ENCODE results near the gene PTPRN2. TPM values are rescaled to one million over a fixed set of nuclear protein-coding genes. Genes with fewer than 3 reads are reported as not detected.

PTPRN2 gene
- polyA plus RNA-seq, 2 donors = 0.37 to 0.40 TPM

DNA sequence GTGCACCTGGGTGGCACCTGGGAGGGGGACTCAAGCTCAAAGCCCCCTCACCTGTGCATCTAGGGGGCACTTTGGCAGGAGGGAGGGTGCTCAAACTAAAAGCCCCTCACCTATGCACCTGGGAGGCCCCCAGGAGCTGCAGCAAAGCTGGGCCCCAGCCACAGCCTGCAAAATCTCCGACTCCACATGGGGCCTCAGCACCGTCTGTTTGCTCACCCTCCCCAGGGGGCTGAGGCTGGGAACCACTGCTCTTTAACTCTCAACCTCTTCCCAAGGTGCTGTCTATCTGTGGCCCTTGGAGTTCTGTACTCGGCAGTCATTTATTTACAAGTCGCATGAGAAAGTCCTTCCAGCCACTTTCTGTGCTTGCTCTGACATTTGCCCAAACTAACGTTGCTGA is 792.4 kb downstream of the PTPRN2 start:
- no peaks in the 10 kb centered on the region for H3K36me3 ChIP-seq (ENCODE audit: control insufficient read depth in 2 of 2, insufficient read depth in 2 of 2, low read length in 1 of 2)
- H3K4me3 ChIP-seq (ENCODE audit: low read depth in 1 of 2, low read length in 2 of 2) = no peak overlapping the region
- no peak overlapping the region for H3K27ac ChIP-seq (ENCODE audit: low read depth in 2 of 2, low read length in 1 of 2)
- H3K4me1 ChIP-seq (ENCODE audit: control insufficient read depth in 2 of 2, insufficient read depth in 2 of 2, low read length in 1 of 2) = no peaks in the 10 kb centered on the region
- peaks cover 0 to 4% of the 10 kb centered on the region in 2 donors for H3K27me3 ChIP-seq (ENCODE audit: control insufficient read depth in 1 of 2, insufficient read depth in 2 of 2, low read length in 2 of 2)
- H3K9me3 ChIP-seq (ENCODE audit: control insufficient read depth in 2 of 2, insufficient read depth in 1 of 2, low read depth in 1 of 2, low read length in 1 of 2) = no peaks in the 10 kb centered on the region
- WGBS, 2 donors = 61 to 62% methylated on average over 5 of the region's 5 CpGs

DNA sequence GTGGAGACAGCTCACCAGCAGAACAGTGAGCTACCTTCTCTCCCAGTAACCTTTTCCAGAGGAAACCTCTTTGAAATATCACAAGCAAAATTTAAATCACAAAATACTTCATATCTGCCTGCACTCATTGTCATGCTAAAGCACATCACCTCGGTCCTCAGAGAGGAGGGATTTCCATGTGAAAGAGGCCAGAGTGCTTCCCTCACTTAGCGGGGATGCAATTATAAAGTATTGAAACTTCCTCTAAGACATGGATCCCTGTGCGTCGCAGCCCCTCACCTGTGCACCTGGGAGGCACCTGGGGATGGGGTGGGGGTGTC is 792.9 kb downstream of the PTPRN2 start:
- Histone ChIP-seq H3K4me3 (ENCODE audit: low read depth in 1 of 2, low read length in 2 of 2) (no peak overlapping the region), H3K36me3 (ENCODE audit: control insufficient read depth in 2 of 2, insufficient read depth in 2 of 2, low read length in 1 of 2) (no peaks in the 10 kb centered on the region), H3K27ac (ENCODE audit: low read depth in 2 of 2, low read length in 1 of 2) (no peak overlapping the region), H3K27me3 (ENCODE audit: control insufficient read depth in 1 of 2, insufficient read depth in 2 of 2, low read length in 2 of 2) (peaks cover 0 to 4% of the 10 kb centered on the region in 2 donors), H3K9me3 (ENCODE audit: control insufficient read depth in 2 of 2, insufficient read depth in 1 of 2, low read depth in 1 of 2, low read length in 1 of 2) (no peaks in the 10 kb centered on the region), H3K4me1 (ENCODE audit: control insufficient read depth in 2 of 2, insufficient read depth in 2 of 2, low read length in 1 of 2) (no peaks in the 10 kb centered on the region)
- 76 to 81% methylated on average over 4 of the region's 4 CpGs for WGBS, 2 donors

DNA sequence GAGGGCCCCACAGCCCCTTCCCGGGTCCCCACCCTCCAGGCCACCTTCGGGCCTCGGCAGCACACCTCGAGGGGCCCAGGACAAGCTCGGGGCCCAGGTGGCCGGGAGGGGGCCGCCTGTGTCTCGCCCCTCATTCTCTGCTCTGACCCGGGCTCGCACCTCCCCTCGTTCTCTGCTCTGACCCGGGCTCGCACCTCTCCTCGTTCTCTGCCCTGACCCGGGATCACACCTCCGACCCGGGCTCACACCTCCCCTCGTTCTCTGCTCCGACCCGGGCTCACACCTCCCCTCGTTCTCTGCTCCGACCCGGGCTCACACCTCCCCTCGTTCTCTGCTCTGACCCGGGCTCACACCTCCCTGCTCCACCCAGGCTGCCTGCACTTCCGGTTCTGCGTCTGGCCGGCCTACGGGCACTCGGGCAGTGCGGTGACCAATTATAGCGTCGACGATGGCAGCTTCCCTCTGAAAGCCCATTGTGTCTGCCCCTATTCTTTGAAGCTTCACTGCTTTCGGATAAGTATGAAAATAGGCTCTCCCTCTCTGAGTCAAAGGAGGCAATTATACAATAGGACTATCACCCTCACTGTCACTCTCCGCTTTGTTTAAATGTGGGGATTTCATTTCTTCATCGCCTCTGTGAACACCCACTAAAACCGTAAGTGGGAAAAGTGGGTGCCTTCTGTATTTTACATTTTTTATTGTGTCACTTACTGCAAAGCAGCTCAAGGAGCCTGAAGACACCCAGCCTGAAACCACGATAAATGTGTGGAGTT is 793.5 kb downstream of the PTPRN2 start:
- Histone ChIP-seq H3K9me3 (ENCODE audit: control insufficient read depth in 2 of 2, insufficient read depth in 1 of 2, low read depth in 1 of 2, low read length in 1 of 2) (no peaks in the 10 kb centered on the region), H3K27me3 (ENCODE audit: control insufficient read depth in 1 of 2, insufficient read depth in 2 of 2, low read length in 2 of 2) (peaks cover 0 to 4% of the 10 kb centered on the region in 2 donors), H3K4me1 (ENCODE audit: control insufficient read depth in 2 of 2, insufficient read depth in 2 of 2, low read length in 1 of 2) (no peaks in the 10 kb centered on the region), H3K4me3 (ENCODE audit: low read depth in 1 of 2, low read length in 2 of 2) (no peak overlapping the region), H3K27ac (ENCODE audit: low read depth in 2 of 2, low read length in 1 of 2) (no peak overlapping the region), H3K36me3 (ENCODE audit: control insufficient read depth in 2 of 2, insufficient read depth in 2 of 2, low read length in 1 of 2) (no peaks in the 10 kb centered on the region)
- 82% methylated on average over 39 of the region's 39 CpGs for WGBS, 2 donors

DNA sequence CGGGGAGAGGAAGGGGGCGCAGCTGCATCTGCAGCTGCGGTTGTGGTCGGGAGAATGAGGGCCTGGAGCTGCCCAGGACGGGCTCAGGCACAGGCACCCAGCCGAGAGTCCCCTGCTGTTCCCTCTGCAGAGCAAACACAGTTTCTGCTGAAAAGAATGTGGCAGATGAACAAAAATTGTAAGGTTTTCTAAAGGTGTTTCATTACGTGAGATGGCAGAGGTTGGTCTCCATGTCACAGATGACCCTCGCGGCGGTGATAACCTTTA is 794.6 kb downstream of the PTPRN2 start:
- WGBS, 2 donors = 70 to 71% methylated on average over 10 of the region's 10 CpGs
- Histone ChIP-seq H3K36me3 (ENCODE audit: control insufficient read depth in 2 of 2, insufficient read depth in 2 of 2, low read length in 1 of 2) (no peaks in the 10 kb centered on the region), H3K4me3 (ENCODE audit: low read depth in 1 of 2, low read length in 2 of 2) (no peak overlapping the region), H3K9me3 (ENCODE audit: control insufficient read depth in 2 of 2, insufficient read depth in 1 of 2, low read depth in 1 of 2, low read length in 1 of 2) (no peaks in the 10 kb centered on the region), H3K27ac (ENCODE audit: low read depth in 2 of 2, low read length in 1 of 2) (no peak overlapping the region), H3K4me1 (ENCODE audit: control insufficient read depth in 2 of 2, insufficient read depth in 2 of 2, low read length in 1 of 2) (no peaks in the 10 kb centered on the region), H3K27me3 (ENCODE audit: control insufficient read depth in 1 of 2, insufficient read depth in 2 of 2, low read length in 2 of 2) (peaks cover 0 to 4% of the 10 kb centered on the region in 2 donors)

DNA sequence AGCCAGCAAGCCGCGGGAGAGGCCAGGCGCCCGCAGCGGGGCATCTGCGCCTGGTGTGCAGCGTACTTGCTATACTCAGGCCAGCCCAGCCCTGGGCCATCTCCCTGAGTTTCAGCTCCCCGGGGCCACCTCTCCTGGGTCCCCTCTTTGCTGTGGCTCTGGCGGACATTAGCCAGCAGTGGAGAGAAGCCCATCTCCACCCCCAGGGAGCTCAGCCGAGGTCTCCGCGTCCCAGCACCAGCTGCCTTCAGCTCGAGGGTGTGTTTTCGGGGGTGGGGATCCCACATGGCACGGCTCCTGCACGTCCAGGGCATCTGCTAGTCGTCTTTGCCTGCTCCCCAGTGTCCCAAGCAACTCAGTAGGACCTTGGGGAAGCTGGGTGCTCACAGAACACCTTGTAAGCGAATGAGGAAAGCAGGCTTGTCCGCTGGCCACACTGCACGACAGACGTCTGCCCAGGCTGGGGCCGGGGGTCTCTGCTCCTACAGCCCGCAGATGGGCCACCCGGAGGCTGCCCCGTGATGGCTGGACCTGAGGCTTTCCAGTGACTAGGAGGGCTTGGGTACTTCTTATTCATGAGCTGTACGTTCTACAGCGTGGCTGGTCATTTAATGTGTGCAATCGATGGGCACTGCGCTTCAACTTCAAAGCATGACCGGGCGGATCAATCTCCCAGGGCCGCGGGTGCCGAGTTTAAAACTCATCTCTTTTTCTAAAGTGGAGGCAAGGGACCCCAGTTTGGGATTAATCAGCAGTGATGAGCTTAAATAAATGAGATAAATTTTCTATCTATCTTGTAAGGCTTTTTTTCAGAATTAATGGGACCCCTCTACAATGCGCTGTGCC is 795.2 kb downstream of the PTPRN2 start:
- H3K36me3 ChIP-seq (ENCODE audit: control insufficient read depth in 2 of 2, insufficient read depth in 2 of 2, low read length in 1 of 2) = no peaks in the 10 kb centered on the region
- H3K4me1 ChIP-seq (ENCODE audit: control insufficient read depth in 2 of 2, insufficient read depth in 2 of 2, low read length in 1 of 2) = no peaks in the 10 kb centered on the region
- 83 to 86% methylated on average over 35 of the region's 35 CpGs for WGBS, 2 donors
- H3K27me3 ChIP-seq (ENCODE audit: control insufficient read depth in 1 of 2, insufficient read depth in 2 of 2, low read length in 2 of 2) = peaks cover 0 to 4% of the 10 kb centered on the region in 2 donors
- no peaks in the 10 kb centered on the region for H3K9me3 ChIP-seq (ENCODE audit: control insufficient read depth in 2 of 2, insufficient read depth in 1 of 2, low read depth in 1 of 2, low read length in 1 of 2)
- H3K27ac ChIP-seq (ENCODE audit: low read depth in 2 of 2, low read length in 1 of 2) = no peak overlapping the region
- no peak overlapping the region for H3K4me3 ChIP-seq (ENCODE audit: low read depth in 1 of 2, low read length in 2 of 2)

DNA sequence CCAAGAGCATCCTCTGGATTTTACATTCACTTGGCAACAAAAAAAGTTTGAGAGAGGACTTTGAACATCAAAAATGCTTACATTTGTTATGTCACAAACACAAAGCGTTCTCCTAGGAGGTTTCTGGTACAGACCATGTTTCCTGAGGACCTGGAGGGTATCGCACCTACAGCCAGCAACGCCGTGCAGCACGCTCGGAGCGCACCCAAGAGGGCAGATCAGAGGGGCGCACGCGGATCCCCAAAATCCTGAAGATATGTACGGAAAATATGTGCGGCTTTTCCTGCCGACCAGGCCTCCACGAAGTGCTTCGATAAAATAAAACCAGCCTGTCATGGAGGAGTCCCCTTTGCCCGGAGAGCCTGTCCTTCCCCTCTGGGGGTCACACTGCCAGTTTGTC is 796.0 kb downstream of the PTPRN2 start:
- Histone ChIP-seq H3K9me3 (ENCODE audit: control insufficient read depth in 2 of 2, insufficient read depth in 1 of 2, low read depth in 1 of 2, low read length in 1 of 2) (no peaks in the 10 kb centered on the region), H3K36me3 (ENCODE audit: control insufficient read depth in 2 of 2, insufficient read depth in 2 of 2, low read length in 1 of 2) (no peaks in the 10 kb centered on the region), H3K4me1 (ENCODE audit: control insufficient read depth in 2 of 2, insufficient read depth in 2 of 2, low read length in 1 of 2) (no peaks in the 10 kb centered on the region), H3K27me3 (ENCODE audit: control insufficient read depth in 1 of 2, insufficient read depth in 2 of 2, low read length in 2 of 2) (peaks cover 0 to 4% of the 10 kb centered on the region in 2 donors), H3K27ac (ENCODE audit: low read depth in 2 of 2, low read length in 1 of 2) (no peak overlapping the region), H3K4me3 (ENCODE audit: low read depth in 1 of 2, low read length in 2 of 2) (no peak overlapping the region)
- WGBS, 2 donors = 91 to 93% methylated on average over 16 of the region's 16 CpGs

DNA sequence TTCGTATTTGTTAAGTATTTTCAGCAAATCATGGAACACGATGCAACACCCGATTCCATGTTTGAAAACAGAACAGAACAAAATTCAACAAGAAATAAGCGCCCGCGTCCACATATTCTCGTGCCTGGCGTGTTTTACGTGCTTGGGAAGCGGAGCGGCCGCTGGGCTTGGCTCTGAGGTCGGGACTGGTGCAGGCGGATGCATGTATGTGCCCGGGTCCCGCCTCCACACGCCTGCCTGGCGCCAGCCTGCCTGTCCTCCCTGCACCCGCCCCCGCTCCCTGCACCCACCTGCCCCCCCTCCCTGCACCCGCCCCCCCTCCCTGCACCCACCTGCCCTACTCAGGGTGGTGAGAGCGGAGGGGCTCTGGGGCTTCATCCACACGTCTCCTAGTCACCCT is 796.4 kb downstream of the PTPRN2 start:
- Histone ChIP-seq H3K27ac (ENCODE audit: low read depth in 2 of 2, low read length in 1 of 2) (no peak overlapping the region), H3K36me3 (ENCODE audit: control insufficient read depth in 2 of 2, insufficient read depth in 2 of 2, low read length in 1 of 2) (no peaks in the 10 kb centered on the region), H3K4me3 (ENCODE audit: low read depth in 1 of 2, low read length in 2 of 2) (no peak overlapping the region), H3K4me1 (ENCODE audit: control insufficient read depth in 2 of 2, insufficient read depth in 2 of 2, low read length in 1 of 2) (no peaks in the 10 kb centered on the region), H3K9me3 (ENCODE audit: control insufficient read depth in 2 of 2, insufficient read depth in 1 of 2, low read depth in 1 of 2, low read length in 1 of 2) (no peaks in the 10 kb centered on the region), H3K27me3 (ENCODE audit: control insufficient read depth in 1 of 2, insufficient read depth in 2 of 2, low read length in 2 of 2) (peaks cover 0 to 4% of the 10 kb centered on the region in 2 donors)
- WGBS, 2 donors = 87 to 95% methylated on average over 18 to 23 of the region's 23 CpGs

DNA sequence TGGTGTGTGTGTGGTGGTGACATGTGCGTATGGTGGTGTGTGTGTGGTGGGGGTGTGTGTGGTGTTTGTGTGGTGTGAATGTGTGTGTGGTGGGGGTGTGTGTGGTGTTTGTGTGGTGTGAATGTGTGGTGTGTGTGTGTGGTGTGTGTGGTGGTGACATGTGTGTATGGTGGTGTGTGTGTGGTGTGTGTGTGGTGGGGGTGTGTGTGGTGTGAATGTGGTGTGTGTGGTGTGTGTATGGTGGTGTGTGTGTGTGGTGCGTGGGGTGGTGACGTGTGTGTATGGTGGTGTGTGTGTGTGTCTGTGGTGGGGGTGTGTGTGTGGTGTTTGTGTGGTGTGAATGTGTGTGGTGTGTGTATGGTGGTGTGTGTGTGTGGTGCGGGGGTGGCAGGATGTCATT is 797.7 kb downstream of the PTPRN2 start:
- Histone ChIP-seq H3K36me3 (ENCODE audit: control insufficient read depth in 2 of 2, insufficient read depth in 2 of 2, low read length in 1 of 2) (no peaks in the 10 kb centered on the region), H3K27ac (ENCODE audit: low read depth in 2 of 2, low read length in 1 of 2) (no peak overlapping the region), H3K27me3 (ENCODE audit: control insufficient read depth in 1 of 2, insufficient read depth in 2 of 2, low read length in 2 of 2) (peaks cover 0 to 4% of the 10 kb centered on the region in 2 donors), H3K4me3 (ENCODE audit: low read depth in 1 of 2, low read length in 2 of 2) (no peak overlapping the region), H3K9me3 (ENCODE audit: control insufficient read depth in 2 of 2, insufficient read depth in 1 of 2, low read depth in 1 of 2, low read length in 1 of 2) (no peaks in the 10 kb centered on the region), H3K4me1 (ENCODE audit: control insufficient read depth in 2 of 2, insufficient read depth in 2 of 2, low read length in 1 of 2) (no peaks in the 10 kb centered on the region)
- WGBS, 2 donors = 94 to 95% methylated on average over 4 of the region's 4 CpGs

DNA sequence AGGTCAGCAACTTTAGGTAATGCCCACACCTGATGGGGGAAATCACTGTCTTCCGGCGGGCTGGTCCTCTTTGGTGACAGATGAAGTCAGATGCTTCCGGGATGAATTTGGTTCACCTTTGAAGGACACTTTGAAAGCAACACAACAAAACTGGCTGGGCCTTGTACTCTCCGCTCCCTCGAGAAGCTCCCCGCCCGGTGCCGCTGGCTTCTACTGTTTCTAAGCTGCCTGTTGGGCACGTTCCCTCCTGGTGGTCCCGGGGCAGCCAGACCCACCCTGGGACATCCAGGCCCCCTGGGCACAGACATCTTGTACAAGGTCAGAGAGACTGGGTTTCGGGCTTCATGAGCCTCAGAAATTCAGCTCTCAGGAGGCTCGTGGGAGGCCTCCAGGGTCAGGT is 798.5 kb downstream of the PTPRN2 start:
- H3K27ac ChIP-seq (ENCODE audit: low read depth in 2 of 2, low read length in 1 of 2) = no peak overlapping the region
- WGBS, 2 donors = 90 to 91% methylated on average over 12 of the region's 12 CpGs
- no peaks in the 10 kb centered on the region for H3K9me3 ChIP-seq (ENCODE audit: control insufficient read depth in 2 of 2, insufficient read depth in 1 of 2, low read depth in 1 of 2, low read length in 1 of 2)
- H3K4me3 ChIP-seq (ENCODE audit: low read depth in 1 of 2, low read length in 2 of 2) = no peak overlapping the region
- peaks cover 0 to 4% of the 10 kb centered on the region in 2 donors for H3K27me3 ChIP-seq (ENCODE audit: control insufficient read depth in 1 of 2, insufficient read depth in 2 of 2, low read length in 2 of 2)
- no peaks in the 10 kb centered on the region for H3K36me3 ChIP-seq (ENCODE audit: control insufficient read depth in 2 of 2, insufficient read depth in 2 of 2, low read length in 1 of 2)
- H3K4me1 ChIP-seq (ENCODE audit: control insufficient read depth in 2 of 2, insufficient read depth in 2 of 2, low read length in 1 of 2) = peaks cover 0 to 2% of the 10 kb centered on the region in 2 donors

DNA sequence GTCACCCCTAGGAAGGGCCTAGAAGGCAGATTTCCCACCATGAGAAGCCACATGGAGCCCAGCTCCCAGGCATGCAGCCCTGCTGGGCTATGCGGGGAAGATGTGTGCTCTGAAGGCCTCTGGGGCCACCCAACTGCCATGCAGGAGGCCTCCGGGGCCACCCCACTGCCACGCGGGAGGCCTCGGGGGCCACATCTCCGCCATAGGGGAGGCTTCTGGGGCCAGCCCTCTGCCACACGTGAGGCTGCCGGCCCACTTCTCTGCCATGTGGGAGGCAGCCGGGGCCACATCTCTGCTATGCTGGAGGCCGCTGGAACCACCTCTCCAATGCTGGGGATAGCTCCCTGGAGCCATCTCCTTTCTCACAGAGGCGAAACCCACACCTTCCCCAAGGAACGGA is 799.0 kb downstream of the PTPRN2 start:
- Histone ChIP-seq H3K4me1 (ENCODE audit: control insufficient read depth in 2 of 2, insufficient read depth in 2 of 2, low read length in 1 of 2) (peaks cover 0 to 3% of the 10 kb centered on the region in 2 donors), H3K27ac (ENCODE audit: low read depth in 2 of 2, low read length in 1 of 2) (no peak overlapping the region), H3K4me3 (ENCODE audit: low read depth in 1 of 2, low read length in 2 of 2) (no peak overlapping the region), H3K36me3 (ENCODE audit: control insufficient read depth in 2 of 2, insufficient read depth in 2 of 2, low read length in 1 of 2) (no peaks in the 10 kb centered on the region), H3K27me3 (ENCODE audit: control insufficient read depth in 1 of 2, insufficient read depth in 2 of 2, low read length in 2 of 2) (peaks cover 0 to 4% of the 10 kb centered on the region in 2 donors), H3K9me3 (ENCODE audit: control insufficient read depth in 2 of 2, insufficient read depth in 1 of 2, low read depth in 1 of 2, low read length in 1 of 2) (no peaks in the 10 kb centered on the region)
- 94 to 98% methylated on average over 12 of the region's 12 CpGs for WGBS, 2 donors
